ENCODE results near the gene PRRT2. TPM values are rescaled to one million over a fixed set of nuclear protein-coding genes. Genes with fewer than 3 reads are reported as not detected.

The PRRT2 gene
- total RNA-seq, 2 experiments from 2014 or later: 0.64 to 0.93 TPM

GRCh38 chr16:29812754-29813643 lies 1.0 kb downstream of the PRRT2 start:
- Mint-ChIP-seq H3K4me3 (peak overlapping the region; percentile 73), H3K9me3 (ENCODE audit: low read depth) (no peaks in the 10 kb centered on the region), H3K27ac (no peak overlapping the region), H3K36me3 (ENCODE audit: low read depth) (peaks cover 33% of the 10 kb centered on the region), H3K4me1 (peaks cover 61% of the 10 kb centered on the region), H3K27me3 (no peaks in the 10 kb centered on the region)
- CTCF ChIA-PET: interaction anchor here (0.8 to 2.4 kb wide), 3 partner anchors 8 to 35 kb away, joined by 3 to 18 read pairs (median 4); partner anchors contain the start of gene MVP
- intact Hi-C loops (cut with DNase I, micrococcal nuclease): loop anchor here (2.0 to 10.0 kb wide), 2 partner anchors 182 to 990 kb away; partner anchors contain the start of genes ATXN2L (in 1 of the 2), HIRIP3 (in 1 of the 2) and INO80E (in 1 of the 2)
- no peak for DNase-seq
- no peak for ATAC-seq
- POLR2A ChIA-PET: no interaction called here

GRCh38 chr16:29813644-29814562 lies 1.9 kb downstream of the PRRT2 start:
- intact Hi-C loops (cut with DNase I, micrococcal nuclease): loop anchor here (2.0 to 10.0 kb wide), 2 partner anchors 181 to 991 kb away; partner anchors contain the start of genes ATXN2L (in 1 of the 2), HIRIP3 (in 1 of the 2) and INO80E (in 1 of the 2)
- H3K4me3 Mint-ChIP-seq: no peak overlapping the region

GRCh38 chr16:29814592-29814991 lies 2.6 kb downstream of the PRRT2 start:
- Mint-ChIP-seq H3K4me1 (peaks cover 65% of the 10 kb centered on the region), H3K27me3 (no peaks in the 10 kb centered on the region), H3K27ac (peak overlapping the region; percentile 97), H3K36me3 (ENCODE audit: low read depth) (peaks cover 33% of the 10 kb centered on the region), H3K4me3 (peak overlapping the region; percentile 84), H3K9me3 (ENCODE audit: low read depth) (no peaks in the 10 kb centered on the region)
- CTCF ChIA-PET: interaction anchor here (1.2 to 2.9 kb wide), 2 partner anchors 12 to 36 kb away, joined by 3 to 36 read pairs; no protein-coding TSS in a partner anchor
- POLR2A ChIA-PET: no interaction called here
- DNase-seq: no peak
- intact Hi-C loops (cut with DNase I, micrococcal nuclease): loop anchor here in 1 of 2 experiments (10.0 kb wide), 1 partner anchor 180 kb away; the partner anchor contains the start of genes HIRIP3 and INO80E
- ATAC-seq: no peak

More at GRCh38 chr16:29813644-29814562, 1.9 kb downstream of the PRRT2 start:
- Mint-ChIP-seq H3K27ac (no peak overlapping the region), H3K27me3 (no peaks in the 10 kb centered on the region), H3K4me1 (peaks cover 62% of the 10 kb centered on the region), H3K9me3 (ENCODE audit: low read depth) (no peaks in the 10 kb centered on the region), H3K36me3 (ENCODE audit: low read depth) (peaks cover 33% of the 10 kb centered on the region)
- no peak for DNase-seq
- no peak for ATAC-seq
- ChIA-PET POLR2A (interaction anchor here (0.6 kb wide), 1 partner anchor 19 kb away, joined by 4 read pairs; no protein-coding TSS in a partner anchor), CTCF (interaction anchor here (0.8 kb wide), 1 partner anchor 34 kb away, joined by 3 read pairs; no protein-coding TSS in a partner anchor)

- Mint-ChIP-seq H3K27ac (peak overlapping the region; percentile 97), H3K27me3 (no peaks in the 10 kb centered on the region), H3K36me3 (ENCODE audit: low read depth) (peaks cover 33% of the 10 kb centered on the region), H3K4me1 (peaks cover 66% of the 10 kb centered on the region), H3K4me3 (peak overlapping the region; percentile 84), H3K9me3 (ENCODE audit: low read depth) (no peaks in the 10 kb centered on the region)
- intact Hi-C loops (cut with DNase I, micrococcal nuclease): loop anchor here in 1 of 2 experiments (1.0 to 10.0 kb wide), 2 partner anchors 25 to 180 kb away; partner anchors contain the start of genes HIRIP3, INO80E and KIF22
- ATAC-seq (no peak), DNase-seq (peak; percentile 73)
- ChIA-PET CTCF (interaction anchor here (0.6 to 2.9 kb wide), 21 partner anchors 8 to 240 kb away, joined by 3 to 39 read pairs (median 4); partner anchors contain the start of genes KIF22, MAZ and TAOK2), POLR2A (interaction anchor here (0.6 to 2.6 kb wide), 5 partner anchors 8 to 33 kb away, joined by 3 to 36 read pairs (median 6); partner anchors contain the start of gene MAZ)
Measured at GRCh38 chr16:29815032-29815721, 3.2 kb downstream of the PRRT2 start.

DNA sequence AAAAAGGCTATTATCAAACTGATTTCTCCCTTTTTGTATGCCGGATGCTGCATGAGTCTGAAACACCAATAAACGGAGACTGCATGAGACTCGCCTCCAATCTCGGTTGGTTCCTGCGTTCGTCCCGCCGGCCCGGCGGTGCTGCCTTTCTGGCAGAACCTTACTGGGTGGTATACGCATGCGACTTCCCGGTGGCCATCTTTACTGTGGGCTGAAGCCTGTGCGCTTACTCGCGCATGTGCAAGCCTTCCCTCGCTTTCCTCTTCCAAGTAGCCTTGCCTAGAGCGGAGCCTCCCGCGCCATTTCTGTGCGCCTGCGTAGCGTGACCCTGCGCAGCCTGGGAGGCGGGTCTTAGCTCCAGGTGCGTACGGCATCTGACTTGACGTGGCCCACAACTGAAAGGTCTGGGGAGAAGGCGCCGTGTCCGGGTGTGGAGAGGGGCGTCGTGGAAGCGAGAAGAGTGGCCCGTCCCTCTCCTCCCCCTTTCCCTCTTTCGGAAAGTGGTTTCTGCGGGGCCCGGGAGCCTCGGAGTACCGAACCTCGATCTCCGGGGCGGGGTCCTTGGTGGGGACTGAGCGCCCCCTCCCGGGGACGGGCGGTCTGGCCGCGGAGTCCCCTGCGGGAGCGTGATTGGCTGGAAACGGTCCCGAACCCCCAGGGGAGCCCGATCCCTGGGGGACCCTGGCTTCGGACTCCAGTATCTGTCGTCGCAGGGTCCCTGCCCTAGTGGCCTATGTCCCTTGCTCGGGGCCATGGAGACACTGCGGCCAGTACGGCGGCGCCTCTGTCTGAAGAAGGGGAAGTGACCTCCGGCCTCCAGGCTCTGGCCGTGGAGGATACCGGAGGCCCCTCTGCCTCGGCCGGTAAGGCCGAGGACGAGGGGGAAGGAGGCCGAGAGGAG lies 4.0 kb downstream of the PRRT2 start, which contains the start of gene PAGR1:
TSS of gene PAGR1 (plus strand) at position 360 of the 901 bp plus-strand sequence. CDS start at position 734, 374 bp downstream.
- intact Hi-C loops (cut with DNase I, micrococcal nuclease): loop anchor here (1.0 to 10.0 kb wide), 14 partner anchors 9 to 563 kb away; partner anchors contain the start of genes CDIPT (in 2 of the 2), INO80E (in 2 of the 2), KIF22 (in 2 of the 2) and HIRIP3 (in 1 of the 2)
- Mint-ChIP-seq H3K27ac (peak within 1 kb of the TSS; percentile 97), H3K27me3 (no peaks in the 10 kb centered on the region), H3K9me3 (ENCODE audit: low read depth) (no peaks in the 10 kb centered on the region), H3K36me3 (ENCODE audit: low read depth) (peaks cover 32% of the 10 kb centered on the region), H3K4me3 (peak within 1 kb of the TSS; percentile 84), H3K4me1 (peaks cover 57% of the 10 kb centered on the region)
- peak; percentile 72 for ATAC-seq
- POLR2A ChIA-PET: interaction anchor here (0.6 to 2.6 kb wide), 8 partner anchors 9 to 720 kb away, joined by 3 to 36 read pairs (median 4); partner anchors contain the start of gene MAZ
- CTCF ChIA-PET: interaction anchor here (0.6 to 2.9 kb wide), 28 partner anchors 9 to 879 kb away, joined by 3 to 39 read pairs (median 4); partner anchors contain the start of genes KIF22, MAZ and TAOK2
- peak; percentile 99 for DNase-seq

DNA sequence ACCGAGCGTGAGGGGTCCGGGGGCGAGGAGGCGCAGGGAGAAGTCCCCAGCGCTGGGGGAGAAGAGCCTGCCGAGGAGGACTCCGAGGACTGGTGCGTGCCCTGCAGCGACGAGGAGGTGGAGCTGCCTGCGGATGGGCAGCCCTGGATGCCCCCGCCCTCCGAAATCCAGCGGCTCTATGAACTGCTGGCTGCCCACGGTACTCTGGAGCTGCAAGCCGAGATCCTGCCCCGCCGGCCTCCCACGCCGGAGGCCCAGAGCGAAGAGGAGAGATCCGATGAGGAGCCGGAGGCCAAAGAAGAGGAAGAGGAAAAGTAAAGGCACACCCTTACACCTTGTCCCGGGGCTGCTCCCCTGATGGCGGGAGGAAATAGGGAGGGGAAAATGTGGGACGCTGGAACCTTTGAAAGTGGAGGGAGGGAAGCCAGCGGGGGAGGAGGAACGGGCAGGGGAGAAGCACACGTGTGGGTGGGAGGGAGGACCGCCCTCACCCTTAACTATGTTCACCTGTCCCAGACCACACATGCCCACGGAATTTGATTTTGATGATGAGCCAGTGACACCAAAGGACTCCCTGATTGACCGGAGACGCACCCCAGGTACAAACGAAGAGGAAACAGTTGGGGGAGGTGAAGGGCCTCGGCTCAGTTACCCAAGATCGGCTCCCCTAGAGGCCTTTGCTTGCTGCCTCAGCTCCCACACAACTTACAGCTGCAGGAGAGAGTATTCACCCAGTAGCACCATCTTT lies 4.9 kb downstream of the PRRT2 start:
- peaks cover 55% of the 10 kb centered on the region for H3K4me1 Mint-ChIP-seq
- CTCF ChIA-PET: interaction anchor here (0.6 to 2.9 kb wide), 21 partner anchors 8 to 878 kb away, joined by 3 to 39 read pairs (median 5); partner anchors contain the start of genes KIF22, MAZ, TAOK2 and TMEM219
- H3K9me3 Mint-ChIP-seq (ENCODE audit: low read depth): no peaks in the 10 kb centered on the region
- peak; percentile 45 for ATAC-seq
- POLR2A ChIA-PET: interaction anchor here (0.6 to 2.6 kb wide), 8 partner anchors 9 to 719 kb away, joined by 3 to 36 read pairs (median 6); partner anchors contain the start of gene MAZ
- peak; percentile 86 for DNase-seq
- peak overlapping the region; percentile 84 for H3K4me3 Mint-ChIP-seq
- intact Hi-C loops (cut with DNase I, micrococcal nuclease): loop anchor here (1.0 to 10.0 kb wide), 14 partner anchors 8 to 562 kb away; partner anchors contain the start of genes CDIPT (in 2 of the 2), INO80E (in 2 of the 2), HIRIP3 (in 1 of the 2) and KIF22 (in 1 of the 2)
- peak overlapping the region; percentile 97 for H3K27ac Mint-ChIP-seq
- H3K36me3 Mint-ChIP-seq (ENCODE audit: low read depth): peaks cover 31% of the 10 kb centered on the region
- no peaks in the 10 kb centered on the region for H3K27me3 Mint-ChIP-seq

GRCh38 chr16:29818082-29818481 lies 6.1 kb downstream of the PRRT2 start:
- intact Hi-C loops (cut with DNase I, micrococcal nuclease): loop anchor here in 1 of 2 experiments (10.0 kb wide), 1 partner anchor 177 kb away; the partner anchor contains the start of genes HIRIP3 and INO80E
- POLR2A ChIA-PET: interaction anchor here (0.6 to 0.9 kb wide), 2 partner anchors 8 to 108 kb away, joined by 5 to 16 read pairs; no protein-coding TSS in a partner anchor
- Mint-ChIP-seq H3K27me3 (no peaks in the 10 kb centered on the region), H3K4me3 (peak overlapping the region; percentile 97), H3K4me1 (peaks cover 59% of the 10 kb centered on the region), H3K9me3 (ENCODE audit: low read depth) (no peaks in the 10 kb centered on the region), H3K27ac (peak overlapping the region; percentile 77), H3K36me3 (ENCODE audit: low read depth) (peaks cover 40% of the 10 kb centered on the region)
- ATAC-seq (no peak), DNase-seq (peak; percentile 50)
- CTCF ChIA-PET: interaction anchor here (0.6 to 3.5 kb wide), 12 partner anchors 9 to 274 kb away, joined by 3 to 39 read pairs (median 4); partner anchors contain the start of genes KIF22, MAZ, TBX6 and TMEM219

GRCh38 chr16:29819506-29819905 lies 7.5 kb downstream of the PRRT2 start:
- H3K27ac Mint-ChIP-seq: peak overlapping the region; percentile 95
- ChIA-PET CTCF (interaction anchor here (0.6 to 3.5 kb wide), 3 partner anchors 22 to 34 kb away, joined by 3 to 23 read pairs (median 4); no protein-coding TSS in a partner anchor), POLR2A (interaction anchor here (2.0 kb wide), 1 partner anchor 12 kb away, joined by 7 read pairs; no protein-coding TSS in a partner anchor)
- DNase-seq: no peak
- ATAC-seq: no peak
- H3K9me3 Mint-ChIP-seq (ENCODE audit: low read depth): no peaks in the 10 kb centered on the region
- no peaks in the 10 kb centered on the region for H3K27me3 Mint-ChIP-seq
- peaks cover 68% of the 10 kb centered on the region for H3K4me1 Mint-ChIP-seq
- peak overlapping the region; percentile 97 for H3K4me3 Mint-ChIP-seq
- intact Hi-C loops (cut with DNase I, micrococcal nuclease): loop anchor here in 1 of 2 experiments (10.0 kb wide), 1 partner anchor 175 kb away; the partner anchor contains the start of genes HIRIP3 and INO80E
- peaks cover 41% of the 10 kb centered on the region for H3K36me3 Mint-ChIP-seq (ENCODE audit: low read depth)
